Measurements from ENCODE around the gene KLK13. TPM values are rescaled to one million over a fixed set of nuclear protein-coding genes. Genes with fewer than 3 reads are reported as not detected.

The KLK13 gene
- total and polyA plus RNA-seq, 12 donors = 0.11 to 0.47 TPM; not detected in 10

DNA sequence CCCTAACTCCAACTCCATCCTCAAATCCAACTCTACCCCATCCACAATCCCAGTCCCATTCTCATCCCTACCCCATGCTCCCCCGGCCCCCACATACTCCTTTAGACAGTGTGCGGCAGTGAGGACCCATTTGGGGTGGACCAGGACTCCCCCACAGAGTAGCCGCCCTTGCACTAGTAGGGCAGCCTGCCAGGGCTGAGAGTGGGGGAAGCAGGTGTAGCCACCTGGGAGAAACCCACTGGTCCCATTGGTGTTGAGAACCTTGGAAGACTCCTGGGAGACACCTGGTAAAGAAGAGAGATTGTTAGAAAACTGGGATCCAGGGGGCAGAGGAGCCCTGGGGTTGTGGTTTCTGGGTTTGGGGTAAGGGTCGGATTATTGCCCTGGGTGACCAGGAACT is 4.6 kb downstream of the KLK13 start:
- DNase-seq = no peak
- no peaks in the 10 kb centered on the region for H3K36me3 ChIP-seq (replicated peaks in 1 of 2)
- 66 to 74% (median 68%) methylated on average over 4 of the region's 4 CpGs for WGBS, 4 donors
- no peak overlapping the region for H3K27ac ChIP-seq
- no peaks in the 10 kb centered on the region for H3K27me3 ChIP-seq
- H3K4me1 ChIP-seq (replicated peaks in 1 of 2) = peaks cover 3 to 5% of the 10 kb centered on the region in 2 donors
- intact Hi-C loops (cut with DNase I) = no loop called here
- H3K9me3 ChIP-seq (replicated peaks in 1 of 3) = no peaks in the 10 kb centered on the region
- no peak overlapping the region for H3K4me3 ChIP-seq
- TF ChIP-seq POLR2A (IDR thresholded peaks at IDR 0.05) (no peak), CTCF (IDR thresholded peaks at IDR 0.05) (no peak)

GRCh38 chr19:51059715-51060114 is 5.2 kb downstream of the KLK13 start:
- no peaks in the 10 kb centered on the region for H3K27me3 ChIP-seq
- intact Hi-C loops (cut with DNase I) = no loop called here
- no peaks in the 10 kb centered on the region for H3K9me3 ChIP-seq (replicated peaks in 1 of 3)
- no peak overlapping the region for H3K4me3 ChIP-seq
- no peak overlapping the region for H3K27ac ChIP-seq
- H3K4me1 ChIP-seq (replicated peaks in 1 of 2) = peaks cover 1 to 3% of the 10 kb centered on the region in 2 donors
- 76 to 87% (median 80%) methylated on average over 7 of the region's 7 CpGs for WGBS, 4 donors
- no peak for DNase-seq
- TF ChIP-seq POLR2A (IDR thresholded peaks at IDR 0.05) (no peak), CTCF (IDR thresholded peaks at IDR 0.05) (no peak)
- H3K36me3 ChIP-seq (replicated peaks in 1 of 2) = no peaks in the 10 kb centered on the region

GRCh38 chr19:51055866-51056265 is 9.0 kb downstream of the KLK13 start:
- TF ChIP-seq CTCF (IDR thresholded peaks at IDR 0.05) = no peak
- TF ChIP-seq POLR2A (IDR thresholded peaks at IDR 0.05) = no peak
- Histone ChIP-seq H3K27ac (no peak overlapping the region), H3K36me3 (replicated peaks in 1 of 2) (no peaks in the 10 kb centered on the region), H3K4me3 (no peak overlapping the region), H3K27me3 (no peaks in the 10 kb centered on the region), H3K4me1 (replicated peaks in 1 of 2) (no peaks in the 10 kb centered on the region), H3K9me3 (replicated peaks in 1 of 3) (no peaks in the 10 kb centered on the region)
- no peak for DNase-seq
- intact Hi-C loops (cut with DNase I) = no loop called here

DNA sequence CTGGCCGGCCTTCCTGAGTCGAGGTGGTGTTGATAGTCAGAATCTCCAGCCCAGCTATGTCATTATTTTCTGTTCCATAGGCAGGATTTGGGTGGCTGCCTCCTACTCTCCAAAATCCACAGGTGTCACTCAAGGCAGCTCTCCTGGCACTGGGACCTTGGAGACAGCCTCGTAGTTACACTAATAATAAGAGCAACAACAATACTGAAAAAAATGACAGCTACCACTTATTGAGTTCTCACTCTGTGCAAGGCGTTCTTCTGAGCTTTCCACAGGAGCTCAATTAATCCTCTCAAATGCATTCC is 17.9 kb downstream of the KLK13 start:
- intact Hi-C loops (cut with DNase I) = no loop called here
- H3K36me3 ChIP-seq (replicated peaks in 1 of 2) = no peaks in the 10 kb centered on the region
- H3K4me1 ChIP-seq (replicated peaks in 1 of 2) = no peaks in the 10 kb centered on the region
- no peaks in the 10 kb centered on the region for H3K9me3 ChIP-seq (replicated peaks in 1 of 3)
- H3K27me3 ChIP-seq = peaks cover 4% of the 10 kb centered on the region
- TF ChIP-seq POLR2A (IDR thresholded peaks at IDR 0.05) = no peak
- TF ChIP-seq CTCF (IDR thresholded peaks at IDR 0.05) = no peak
- H3K27ac ChIP-seq = no peak overlapping the region
- WGBS, 4 donors = 19 to 32% (median 24%) methylated on average over 4 of the region's 4 CpGs
- no peak for DNase-seq
- no peak overlapping the region for H3K4me3 ChIP-seq
